NCI-H82 treated with DMSO at 0.1 percent for 48 hours (cell line): ENCODE measurements around the gene SKI.
"Not testable (repeated sequence)": the region's sequence is repeated elsewhere in the genome, so short reads cannot be mapped to it uniquely, and the experiment has no call there.

Experiments
- DNase-seq: peaks from one replicate; lab custom pipeline; 2025; ENCODE audit not compliant: unreplicated experiment; lab: John Stamatoyannopoulos, UW

Gene SKI

DNA sequence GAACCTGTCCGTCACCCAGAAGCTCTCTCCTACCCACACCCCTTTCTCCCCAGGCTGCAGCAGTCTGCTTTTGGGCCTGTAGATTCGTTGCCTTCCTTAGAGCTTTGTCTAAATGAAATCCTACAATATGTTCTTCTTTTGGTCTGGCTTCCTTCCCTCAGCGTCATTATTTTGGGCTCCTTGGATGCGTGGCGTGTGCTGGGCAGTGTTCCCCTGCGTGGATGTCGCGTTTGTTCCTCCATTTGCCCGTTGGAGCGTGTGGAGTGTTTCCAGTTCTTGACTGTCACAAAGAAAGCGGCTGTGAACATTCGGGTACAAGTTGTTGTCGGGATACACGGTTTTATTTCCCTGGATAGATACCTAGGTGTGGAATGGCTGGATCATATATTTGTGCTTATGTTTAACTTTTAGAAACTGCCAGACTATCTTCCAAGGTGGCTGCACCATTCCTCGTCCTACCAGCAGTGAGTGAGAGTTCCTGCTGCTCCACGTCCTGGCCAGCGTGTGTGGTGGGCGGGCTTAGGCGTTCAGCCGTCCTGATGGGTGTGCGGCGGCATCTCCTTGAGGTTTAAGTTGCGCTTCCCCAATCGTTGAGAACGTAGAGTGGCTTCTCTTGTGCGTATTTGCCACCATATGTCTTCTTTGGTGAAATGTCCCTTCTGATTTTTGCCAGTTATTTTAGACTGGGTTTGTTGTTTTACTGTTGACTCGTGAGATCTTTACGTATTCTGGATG lies 31.7 kb downstream of the SKI start:
- no peak for DNase-seq

DNA sequence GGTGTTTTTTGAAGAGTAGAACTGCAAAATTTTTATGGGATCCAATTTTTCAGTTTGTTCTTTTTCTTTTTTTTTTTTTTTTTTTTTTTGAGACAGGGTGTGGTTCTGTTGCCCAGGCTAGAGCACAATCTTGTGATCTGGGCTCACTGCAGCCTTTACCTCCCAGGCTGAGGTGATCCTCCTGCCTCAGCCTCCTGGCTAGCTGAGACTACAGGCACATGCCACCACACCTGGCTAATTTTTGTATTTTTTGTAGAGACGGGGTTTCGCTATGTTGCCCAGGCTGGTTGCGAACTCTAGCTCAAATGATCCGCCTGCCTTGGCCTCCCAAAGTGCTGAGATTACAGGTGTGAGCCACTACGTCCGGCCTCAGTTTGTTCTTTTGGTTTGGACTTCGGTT lies 32.4 kb downstream of the SKI start:
- DNase-seq = not testable (repeated sequence)

- no peak for DNase-seq
Measured at GRCh38 chr1:2260917-2261316, 32.8 kb downstream of the SKI start.

- not testable (repeated sequence) for DNase-seq
Measured at GRCh38 chr1:2261476-2262395, 33.6 kb downstream of the SKI start.

GRCh38 chr1:2266301-2266975 lies 38.3 kb downstream of the SKI start:
- no peak for DNase-seq

- DNase-seq = no peak
Measured at GRCh38 chr1:2267051-2267830, 39.1 kb downstream of the SKI start.

- no peak for DNase-seq
Measured at GRCh38 chr1:2267862-2268261, 39.7 kb downstream of the SKI start.

DNA sequence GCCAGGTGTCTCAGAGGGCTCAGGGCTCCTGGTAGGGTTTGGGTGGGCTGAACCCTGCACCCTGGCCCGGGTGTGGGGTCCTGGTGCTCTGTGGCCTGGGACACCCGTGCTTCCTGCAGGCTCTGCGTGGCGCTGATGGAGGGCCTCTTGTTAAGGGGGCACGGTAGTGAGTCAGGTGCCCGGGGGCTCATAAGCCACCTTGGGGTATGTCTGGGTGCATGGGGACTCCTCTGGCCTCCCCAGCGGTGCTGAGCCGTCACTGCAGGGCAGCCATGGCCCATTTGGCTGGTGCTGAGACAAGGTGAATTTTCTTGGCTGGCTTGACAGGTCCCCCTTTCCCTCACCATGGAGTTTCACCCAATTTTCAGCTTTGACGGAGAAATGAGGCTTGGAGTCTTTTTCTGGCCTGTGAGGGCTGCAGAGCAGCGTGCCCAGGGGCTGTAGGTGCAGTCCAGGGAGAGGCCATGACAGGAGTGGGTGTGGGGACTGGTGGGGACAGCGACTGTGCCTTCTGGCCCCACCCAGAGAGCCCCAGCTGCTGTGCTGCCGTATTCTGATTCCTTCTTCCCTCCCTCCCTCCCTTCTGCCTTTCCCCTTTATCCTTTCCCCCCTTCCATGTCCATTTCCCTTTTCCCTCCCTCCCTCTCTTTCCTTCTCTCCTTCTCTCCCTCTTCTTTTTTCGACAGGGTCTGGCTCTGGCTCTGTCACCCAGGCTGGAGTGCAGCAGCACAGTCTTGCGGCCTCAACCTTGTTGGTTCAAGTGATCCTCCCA lies 40.4 kb downstream of the SKI start:
- no peak for DNase-seq

DNA sequence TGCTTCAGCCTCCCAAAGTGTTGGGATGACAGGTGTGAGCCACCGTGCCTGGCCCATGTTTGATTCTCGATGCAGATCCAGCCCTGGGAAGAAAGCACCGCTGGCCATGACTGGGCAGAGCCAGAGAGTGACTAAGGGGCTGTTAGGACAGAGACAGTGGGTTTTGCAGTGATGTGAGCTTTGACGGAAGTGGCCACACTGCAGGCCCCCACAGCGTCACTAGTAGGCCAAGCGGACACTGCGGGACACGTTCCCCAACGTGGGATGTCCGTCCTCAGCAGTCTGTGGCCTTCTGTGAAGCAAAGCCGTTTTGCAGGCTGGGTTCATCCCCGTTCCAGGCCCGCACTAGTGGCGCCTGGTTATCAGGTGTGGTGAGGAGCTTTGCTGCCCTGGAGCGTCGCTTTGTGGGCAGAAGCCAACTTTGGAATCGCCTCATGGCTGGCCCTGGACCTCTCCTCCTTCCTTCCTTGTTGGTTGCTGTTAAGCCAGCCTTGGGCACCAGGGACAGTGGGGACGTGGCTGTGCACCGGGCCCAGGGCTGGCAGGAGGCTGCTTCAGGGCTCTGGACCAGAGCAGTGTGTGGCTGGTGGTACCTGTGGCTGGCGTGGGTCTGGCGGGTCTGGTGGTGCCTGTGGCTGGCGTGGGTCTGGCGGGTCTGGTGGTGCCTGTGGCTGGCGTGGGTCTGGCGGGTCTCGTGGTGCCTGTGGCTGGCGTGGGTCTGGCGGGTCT lies 41.2 kb downstream of the SKI start:
- DNase-seq = no peak

GRCh38 chr1:2269922-2270259 lies 41.8 kb downstream of the SKI start:
- DNase-seq = no peak

DNA sequence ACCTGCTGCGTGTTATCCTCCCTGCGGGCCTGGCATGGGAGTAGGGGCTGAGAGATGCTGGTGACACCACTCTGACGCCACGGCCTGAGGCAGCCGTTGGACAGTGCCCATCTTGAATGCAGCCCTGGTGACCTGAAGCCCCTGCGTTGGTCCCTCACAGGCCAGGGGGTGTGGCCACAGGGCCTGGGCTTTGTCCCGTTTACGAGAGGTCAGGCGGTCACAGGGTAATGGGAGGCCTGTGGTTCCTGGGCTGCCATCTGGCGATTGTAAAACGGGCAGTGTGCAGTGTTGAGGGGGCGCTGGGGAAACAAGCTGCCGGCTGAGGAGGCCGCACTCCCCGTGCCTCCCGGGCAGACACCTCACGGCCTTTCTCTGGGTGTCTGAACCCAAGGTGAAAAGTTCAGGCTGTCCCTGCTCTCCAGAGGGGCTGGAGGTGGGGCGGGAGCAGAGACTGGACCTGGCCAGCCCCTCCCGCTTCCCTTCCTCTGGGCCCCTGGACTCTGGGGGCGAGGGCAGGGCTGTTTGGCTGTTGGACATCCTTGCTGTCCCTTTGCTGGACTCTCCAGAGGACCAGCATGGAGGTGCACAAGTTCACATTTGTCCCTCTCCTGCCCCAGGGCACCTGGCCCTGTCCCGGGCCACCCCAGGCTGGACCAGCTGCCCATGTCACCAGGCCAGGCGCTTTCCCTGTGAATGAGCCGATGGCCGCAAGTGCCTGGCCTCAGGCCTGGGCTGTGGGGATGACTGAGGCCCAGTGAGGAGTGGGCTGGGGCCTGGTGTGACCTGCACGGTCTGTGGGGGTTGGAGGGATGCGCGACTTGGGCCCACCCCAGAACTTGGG lies 42.4 kb downstream of the SKI start:
- DNase-seq = no peak

DNA sequence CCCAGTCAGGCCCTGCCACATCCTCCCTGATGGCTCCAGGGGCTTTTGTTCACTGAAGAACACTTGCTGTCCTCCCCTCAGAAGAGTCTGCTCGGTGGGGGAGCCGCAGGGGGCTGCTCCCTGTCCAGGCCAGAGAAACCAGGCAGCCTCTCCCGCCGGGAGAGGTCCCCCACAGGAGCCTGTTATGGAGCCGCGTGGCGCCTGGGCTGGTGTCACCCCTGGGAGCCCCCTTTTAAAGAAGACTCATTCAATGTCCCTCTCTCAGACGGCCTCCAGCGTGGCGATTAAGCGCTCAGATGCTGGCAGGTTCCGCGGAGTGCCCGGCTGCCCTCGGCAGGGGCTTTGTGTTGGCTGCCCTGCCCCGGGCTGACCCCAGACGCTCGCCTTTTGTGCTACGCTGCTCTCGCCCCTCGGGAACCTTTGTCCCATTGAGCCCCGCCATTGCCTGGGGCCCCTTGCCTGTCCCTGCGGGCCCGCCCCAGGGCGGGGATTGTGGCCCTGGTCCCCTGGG lies 43.1 kb downstream of the SKI start:
- no peak for DNase-seq

- no peak for DNase-seq
Measured at GRCh38 chr1:2271841-2272655, 43.9 kb downstream of the SKI start.

GRCh38 chr1:2272686-2273400 lies 44.7 kb downstream of the SKI start:
- no peak for DNase-seq

- DNase-seq = no peak
Measured at GRCh38 chr1:2273401-2274090, 45.4 kb downstream of the SKI start.

DNA sequence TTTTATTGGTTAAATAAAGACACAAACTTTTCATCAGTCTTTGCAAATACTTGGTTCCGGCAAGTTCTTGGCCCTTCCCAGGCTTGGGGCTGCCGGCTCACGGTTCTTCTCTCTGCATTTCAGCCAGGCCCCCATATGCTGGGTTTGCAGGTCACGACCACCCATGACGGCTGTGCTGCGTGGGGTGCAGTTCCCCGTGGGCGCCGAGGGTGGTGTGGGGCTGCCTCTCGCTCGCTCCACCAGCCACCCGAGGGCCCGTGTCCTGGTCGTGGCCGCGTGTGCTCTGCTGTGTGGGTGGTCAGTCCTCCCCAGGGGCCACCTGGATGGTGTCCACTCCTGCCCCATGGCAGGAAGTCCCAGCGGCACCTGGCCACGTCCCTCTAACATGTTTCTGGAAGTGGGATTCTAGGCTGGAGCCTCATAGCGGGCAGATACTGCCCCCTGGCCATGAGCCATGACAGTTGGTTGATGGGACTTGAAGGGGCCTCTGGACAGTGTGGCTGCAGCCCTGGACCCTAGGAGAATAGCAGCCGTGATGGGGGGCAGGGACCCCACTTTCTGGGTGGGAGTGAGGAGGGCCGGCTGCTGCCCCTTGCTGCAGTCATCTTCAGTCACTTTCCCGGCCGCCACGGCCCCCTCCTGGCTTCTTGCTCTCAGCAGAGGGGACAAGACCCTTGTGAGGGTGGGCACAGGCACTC lies 46.3 kb downstream of the SKI start:
- DNase-seq = no peak
